MM.1S (cell line): ENCODE measurements around the gene TXN2.

ENCODE experiments used
- DNase-seq: peaks from one replicate; pipeline ENCODE4 v3.0.0-alpha.2; 2015
- H2AFZ ChIP-seq: fragments of 300-600 bp; sonication (generic); 2 replicates; pipeline ENCODE4 v1.6.0; 2016; ENCODE audit warnings: antibody characterized with exemption, low read length
- H3F3A ChIP-seq: fragments of 300-600 bp; sonication (generic); 2 replicates; pipeline ENCODE4 v1.6.1; 2016; ENCODE audit warnings: mild to moderate bottlenecking, antibody characterized with exemption, low read length, moderate library complexity, mixed read lengths; ENCODE audit not compliant: insufficient read depth
- H3K27ac ChIP-seq: fragments of 300-600 bp; sonication (generic); 2 replicates; pipeline ENCODE4 v1.5.1; 2016; ENCODE audit warnings: mild to moderate bottlenecking, low read length
- H3K27me3 ChIP-seq: fragments of 300-600 bp; sonication (generic); replicated peaks from 2 replicates; pipeline ENCODE4 v1.6.0; 2016; ENCODE audit warnings: low read length; ENCODE audit not compliant: insufficient read depth
- H3K36me3 ChIP-seq: fragments of 300-600 bp; sonication (generic); replicated peaks from 2 replicates; pipeline ENCODE4 v1.6.1; 2016; ENCODE audit warnings: mild to moderate bottlenecking, low read length, mixed read lengths; ENCODE audit not compliant: insufficient read depth
- H3K4me1 ChIP-seq: fragments of 300-600 bp; sonication (generic); 2 replicates; pipeline ENCODE4 v1.6.1; 2016; ENCODE audit warnings: low read length, mixed read lengths
- H3K4me2 ChIP-seq: fragments of 300-600 bp; sonication (generic); 2 replicates; pipeline ENCODE4 v1.6.0; 2016; ENCODE audit warnings: low read depth, low read length
- H3K4me3 ChIP-seq: fragments of 300-600 bp; sonication (generic); 2 replicates; pipeline ENCODE4 v1.5.1; 2016; ENCODE audit warnings: low read length, mixed read lengths
- H3K79me2 ChIP-seq: fragments of 300-600 bp; sonication (generic); 2 replicates; pipeline ENCODE4 v1.6.1; 2016; ENCODE audit warnings: mixed run types, low read length, mixed read lengths
- H3K9ac ChIP-seq: fragments of 300-600 bp; sonication (generic); 2 replicates; pipeline ENCODE4 v1.6.1; 2016; ENCODE audit warnings: low read length, mixed read lengths
- H3K9me2 ChIP-seq: fragments of 300-600 bp; sonication (generic); replicated peaks from 2 replicates; pipeline ENCODE4 v1.6.1; 2016; ENCODE audit warnings: mild to moderate bottlenecking, low read length, mixed read lengths; ENCODE audit not compliant: insufficient read depth
- H3K9me3 ChIP-seq: fragments of 300-600 bp; sonication (generic); replicated peaks from 2 replicates; pipeline ENCODE4 v1.6.1; 2016; ENCODE audit warnings: mild to moderate bottlenecking, low read length, mixed read lengths; ENCODE audit not compliant: insufficient read depth
- H4K20me1 ChIP-seq: fragments of 300-600 bp; sonication (generic); 2 replicates; pipeline ENCODE4 v1.6.1; 2016; ENCODE audit warnings: mild to moderate bottlenecking, low read length, moderate library complexity, mixed read lengths; ENCODE audit not compliant: insufficient read depth
- CTCF ChIP-seq: fragments of 300-600 bp; sonication (generic); IDR thresholded peaks from 2 replicates; pipeline ENCODE4 v1.5.1; 2016; ENCODE audit warnings: antibody characterized with exemption, low read length, mixed read lengths
- EZH2 ChIP-seq: fragments of 300-600 bp; sonication (generic); optimal IDR thresholded peaks from 2 replicates; pipeline ENCODE3; 2017; ENCODE audit warnings: low read depth, mild to moderate bottlenecking, antibody characterized with exemption, low read length, mixed read lengths
- EZH2phosphoT487 ChIP-seq: fragments of 300-600 bp; sonication (generic); IDR thresholded peaks from 2 replicates; pipeline ENCODE4 v1.6.1; 2018; ENCODE audit warnings: antibody characterized with exemption, low read length

TXN2 gene

GRCh38 chr22:36510384-36510783 is 28.9 kb upstream of the TXN2 start:
- Histone ChIP-seq H3K27me3 (no peaks in the 10 kb centered on the region), H3K9ac (no peak overlapping the region), H3K79me2 (peaks cover 10% of the 10 kb centered on the region), H3K27ac (no peak overlapping the region), H3F3A (peaks cover 53% of the 10 kb centered on the region), H3K9me2 (no peaks in the 10 kb centered on the region), H2AFZ (no peak overlapping the region), H3K4me1 (peaks cover 16% of the 10 kb centered on the region), H3K36me3 (peaks cover 30% of the 10 kb centered on the region), H3K9me3 (no peaks in the 10 kb centered on the region), H4K20me1 (no peaks in the 10 kb centered on the region), H3K4me2 (no peak overlapping the region), H3K4me3 (no peak overlapping the region)
- TF ChIP-seq EZH2phosphoT487 (no peak), EZH2 (no peak), CTCF (no peak)
- DNase-seq, result no peak

- H3K9me2 ChIP-seq, result no peaks in the 10 kb centered on the region
- H3K9me3 ChIP-seq, result no peaks in the 10 kb centered on the region
- no peaks in the 10 kb centered on the region for H4K20me1 ChIP-seq
- peaks cover 43% of the 10 kb centered on the region for H3F3A ChIP-seq
- no peak overlapping the region for H3K27ac ChIP-seq
- H3K4me2 ChIP-seq, result peak overlapping the region; percentile 92
- no peak for TF ChIP-seq EZH2phosphoT487
- TF ChIP-seq EZH2, result no peak
- no peak for TF ChIP-seq CTCF
- H2AFZ ChIP-seq, result peak overlapping the region; percentile 84
- H3K4me1 ChIP-seq, result peaks cover 16% of the 10 kb centered on the region
- no peak for DNase-seq
- peak overlapping the region; percentile 79 for H3K4me3 ChIP-seq
- H3K36me3 ChIP-seq, result peaks cover 11% of the 10 kb centered on the region
- peak overlapping the region; percentile 49; the same call in 1 of the 2 replicates for H3K9ac ChIP-seq
- peaks cover 10% of the 10 kb centered on the region for H3K79me2 ChIP-seq
- no peaks in the 10 kb centered on the region for H3K27me3 ChIP-seq
Measured at GRCh38 chr22:36507518-36508010, 26.1 kb upstream of the TXN2 start.

- H3K27me3 ChIP-seq, result no peaks in the 10 kb centered on the region
- peak within 1 kb of the TSS; percentile 57; the same call in 1 of the 2 replicates for H3K9ac ChIP-seq
- H2AFZ ChIP-seq, result peak within 1 kb of the TSS; percentile 91
- H3K4me1 ChIP-seq, result peaks cover 16% of the 10 kb centered on the region
- H3K79me2 ChIP-seq, result peaks cover 10% of the 10 kb centered on the region
- no peaks in the 10 kb centered on the region for H4K20me1 ChIP-seq
- TF ChIP-seq EZH2phosphoT487, result no peak
- no peak for TF ChIP-seq EZH2
- TF ChIP-seq CTCF, result no peak
- H3K4me3 ChIP-seq, result peak within 1 kb of the TSS; percentile 79
- peak within 1 kb of the TSS; percentile 78 for H3K27ac ChIP-seq
- no peaks in the 10 kb centered on the region for H3K9me2 ChIP-seq
- H3K36me3 ChIP-seq, result 0 out of 2 replicates have a peak, but pooled peaks cover 6% of the 10 kb centered on the region
- peaks cover 39% of the 10 kb centered on the region for H3F3A ChIP-seq
- H3K4me2 ChIP-seq, result peak within 1 kb of the TSS; percentile 92
- H3K9me3 ChIP-seq, result no peaks in the 10 kb centered on the region
- peak; percentile 94 for DNase-seq
Measured at GRCh38 chr22:36506637-36507517, 25.4 kb upstream of the TXN2 start, which contains the start of gene FOXRED2. Gene FOXRED2, minus strand, starts transcription at chr22:36507040. Its CDS starts 618 bp downstream, at chr22:36506422.
